Sigmoid colon (tissue), 4 donors: ENCODE measurements around the gene ALDH3B1.
"Not testable (repeated sequence)": the region's sequence is repeated elsewhere in the genome, so short reads cannot be mapped to it uniquely, and the experiment has no call there.

Source experiments
- CTCF ChIP-seq, 4 experiments: fragments of 450-650 bp in 3 of 4; fragments of 200-600 bp in 1 of 4; IDR thresholded peaks; one replicate each; pipeline ENCODE4 v1.5.1; 2016 to 2019; ENCODE audit warnings: antibody characterized with exemption in 4 of 4, mild to moderate bottlenecking in 3 of 4, moderate library complexity in 2 of 4
- POLR2AphosphoS5 ChIP-seq, 4 donors: sonication (generic); formaldehyde crosslinking; IDR thresholded peaks; one replicate each; pipeline ENCODE4 v1.6.1; 2017; ENCODE audit warnings: antibody characterized with exemption in 4 of 4

- TF ChIP-seq CTCF, POLR2AphosphoS5 (IDR thresholded peaks at IDR 0.05): not testable (repeated sequence)
These were observed 24.8 kb upstream of the ALDH3B1 start for GRCh38 chr11:67985302-67985701.
